HEK293 (cell line): Measurements from ENCODE around the gene STEAP1B.

Experiments
- CTCF ChIA-PET: fragments of 350-600 bp; formaldehyde crosslinking; extraction: SDS; loops from one replicate; lab custom pipeline; 2021; ENCODE audit warnings: antibody characterized with exemption; lab: Yijun Ruan, JAX
- POLR2A ChIA-PET: fragments of 300-600 bp; formaldehyde crosslinking; extraction: SDS; loops from one replicate; lab custom pipeline; 2020; ENCODE audit warnings: antibody characterized with exemption, inconsistent platforms; lab: Yijun Ruan, JAX
- H3K27ac ChIP-seq: fragments of 200-500 bp; sonication (Bioruptor generic); 2 replicates; pipeline ENCODE4 v1.5.1; 2014; ENCODE audit warnings: low read depth, low read length, control low read depth, inconsistent platforms; ENCODE audit errors: extremely low read depth
- H3K36me3 ChIP-seq, 2 experiments: fragments of 200-500 bp in 1 of 2; sonication (Bioruptor generic) in 1 of 2; 1 replicate in 1 of 2; 2 replicates in 1 of 2; pipeline ENCODE4 v1.5.1; 2014 to 2017; ENCODE audit warnings: inconsistent platforms in 2 of 2, low read length in 2 of 2; ENCODE audit not compliant: control insufficient read depth in 2 of 2, insufficient read depth in 1 of 2
- H3K4me1 ChIP-seq: fragments of 200-500 bp; sonication (Bioruptor generic); 2 replicates; pipeline ENCODE4 v1.5.1; 2014; ENCODE audit warnings: mild to moderate bottlenecking, low read length, inconsistent platforms; ENCODE audit not compliant: control insufficient read depth, insufficient read depth
- H3K4me3 ChIP-seq: 2 replicates; pipeline ENCODE4 v1.5.1; 2011; ENCODE audit warnings: low read depth, mild to moderate bottlenecking, control low read depth, low read length, moderate library complexity
- H3K9me3 ChIP-seq: fragments of 200-500 bp; sonication (Bioruptor generic); 2 replicates; pipeline ENCODE4 v1.5.1; 2014; ENCODE audit warnings: low read depth, low read length, inconsistent platforms; ENCODE audit not compliant: control insufficient read depth, insufficient read depth
- EGR2 ChIP-seq: fragments of 450-650 bp; formaldehyde crosslinking; IDR thresholded peaks from 2 replicates; pipeline ENCODE4 v1.5.1; 2016; ENCODE audit warnings: low read depth, missing biosample characterization, missing genetic modification characterization
- GFI1B ChIP-seq: fragments of 450-650 bp; formaldehyde crosslinking; IDR thresholded peaks from 2 replicates; pipeline ENCODE4 v1.5.1; 2016; ENCODE audit warnings: missing biosample characterization, missing genetic modification characterization
- HOXA7 ChIP-seq: sonication (generic); formaldehyde crosslinking; IDR thresholded peaks from 2 replicates; pipeline ENCODE4 v1.8.1; 2022; ENCODE audit warnings: missing genetic modification reagents, borderline replicate concordance
- KLF8 ChIP-seq: fragments of 450-650 bp; formaldehyde crosslinking; IDR thresholded peaks from 2 replicates; pipeline ENCODE4 v1.5.1; 2016; ENCODE audit warnings: missing biosample characterization, missing genetic modification characterization
- PATZ1 ChIP-seq: fragments of 450-650 bp; formaldehyde crosslinking; IDR thresholded peaks from 2 replicates; pipeline ENCODE4 v1.5.1; 2016; ENCODE audit warnings: missing biosample characterization, missing genetic modification characterization
- SCRT2 ChIP-seq: fragments of 450-650 bp; formaldehyde crosslinking; IDR thresholded peaks from 2 replicates; pipeline ENCODE4 v1.5.1; 2016; ENCODE audit warnings: missing biosample characterization, missing genetic modification characterization
- SP3 ChIP-seq: fragments of 450-650 bp; formaldehyde crosslinking; IDR thresholded peaks from 2 replicates; pipeline ENCODE4 v1.5.1; 2016; ENCODE audit warnings: missing biosample characterization, missing genetic modification characterization
- YY2 ChIP-seq: fragments of 450-650 bp; formaldehyde crosslinking; IDR thresholded peaks from 2 replicates; pipeline ENCODE4 v1.5.1; 2016; ENCODE audit warnings: missing biosample characterization, missing genetic modification characterization
- ZBTB48 ChIP-seq: fragments of 450-650 bp; formaldehyde crosslinking; IDR thresholded peaks from 2 replicates; pipeline ENCODE4 v1.5.1; 2016; ENCODE audit warnings: missing biosample characterization, missing genetic modification characterization
- ZFP41 ChIP-seq: fragments of 450-650 bp; formaldehyde crosslinking; IDR thresholded peaks from 2 replicates; pipeline ENCODE4 v1.5.1; 2016; ENCODE audit warnings: missing biosample characterization, missing genetic modification characterization, borderline replicate concordance
- ZFP69B ChIP-seq: fragments of 450-650 bp; formaldehyde crosslinking; IDR thresholded peaks from 2 replicates; pipeline ENCODE4 v1.5.1; 2016; ENCODE audit warnings: missing biosample characterization, missing genetic modification characterization
- ZNF133 ChIP-seq: fragments of 450-650 bp; formaldehyde crosslinking; IDR thresholded peaks from 2 replicates; pipeline ENCODE4 v1.5.1; 2016; ENCODE audit warnings: missing biosample characterization, missing genetic modification characterization
- ZNF175 ChIP-seq: fragments of 450-650 bp; formaldehyde crosslinking; IDR thresholded peaks from 2 replicates; pipeline ENCODE4 v1.5.1; 2016; ENCODE audit warnings: missing biosample characterization, missing genetic modification characterization
- ZNF19 ChIP-seq: fragments of 450-650 bp; formaldehyde crosslinking; IDR thresholded peaks from 2 replicates; pipeline ENCODE4; 2016; ENCODE audit warnings: missing biosample characterization, missing genetic modification characterization, low read depth
- ZNF214 ChIP-seq: fragments of 450-650 bp; formaldehyde crosslinking; IDR thresholded peaks from 2 replicates; pipeline ENCODE4 v1.5.1; 2017; ENCODE audit warnings: missing biosample characterization, mild to moderate bottlenecking, missing genetic modification characterization, borderline replicate concordance
- ZNF24 ChIP-seq: fragments of 450-650 bp; formaldehyde crosslinking; IDR thresholded peaks from 2 replicates; pipeline ENCODE4 v1.5.1; 2016; ENCODE audit warnings: missing biosample characterization, missing genetic modification characterization
- ZNF26 ChIP-seq: fragments of 450-650 bp; formaldehyde crosslinking; IDR thresholded peaks from 2 replicates; pipeline ENCODE4 v1.5.1; 2016; ENCODE audit warnings: missing biosample characterization, missing genetic modification characterization
- ZNF280D ChIP-seq: fragments of 450-650 bp; formaldehyde crosslinking; IDR thresholded peaks from 2 replicates; pipeline ENCODE4 v1.5.1; 2016; ENCODE audit warnings: missing biosample characterization, missing genetic modification characterization
- ZNF292 ChIP-seq: fragments of 450-650 bp; formaldehyde crosslinking; IDR thresholded peaks from 2 replicates; pipeline ENCODE4 v1.5.1; 2016; ENCODE audit warnings: low read depth, missing biosample characterization, missing genetic modification characterization, borderline replicate concordance
- ZNF341 ChIP-seq: fragments of 450-650 bp; formaldehyde crosslinking; IDR thresholded peaks from 2 replicates; pipeline ENCODE4; 2016; ENCODE audit warnings: low read depth, missing biosample characterization, missing genetic modification characterization
- ZNF354C ChIP-seq: fragments of 450-650 bp; formaldehyde crosslinking; IDR thresholded peaks from 2 replicates; pipeline ENCODE4 v1.5.1; 2016; ENCODE audit warnings: missing biosample characterization, missing genetic modification characterization, low read depth, borderline replicate concordance
- ZNF426 ChIP-seq: fragments of 450-650 bp; formaldehyde crosslinking; IDR thresholded peaks from 2 replicates; pipeline ENCODE4 v1.5.1; 2017; ENCODE audit warnings: missing biosample characterization, missing genetic modification characterization, mild to moderate bottlenecking, inconsistent platforms, moderate library complexity
- ZNF585B ChIP-seq: fragments of 450-650 bp; formaldehyde crosslinking; IDR thresholded peaks from 2 replicates; pipeline ENCODE4 v1.5.1; 2016; ENCODE audit warnings: missing biosample characterization, missing genetic modification characterization
- ZNF600 ChIP-seq: fragments of 450-650 bp; formaldehyde crosslinking; IDR thresholded peaks from 2 replicates; pipeline ENCODE4 v1.5.1; 2016; ENCODE audit warnings: missing biosample characterization, missing genetic modification characterization
- ZNF654 ChIP-seq: fragments of 450-650 bp; formaldehyde crosslinking; IDR thresholded peaks from 2 replicates; pipeline ENCODE4 v1.5.1; 2016; ENCODE audit warnings: low read depth, missing biosample characterization, missing genetic modification characterization
- ZNF670 ChIP-seq: fragments of 450-650 bp; formaldehyde crosslinking; IDR thresholded peaks from 2 replicates; pipeline ENCODE4 v1.5.1; 2016; ENCODE audit warnings: missing biosample characterization, missing genetic modification characterization, low read depth
- ZNF830 ChIP-seq: fragments of 450-650 bp; IDR thresholded peaks from 2 replicates; pipeline ENCODE4 v1.5.0; 2018; ENCODE audit warnings: missing biosample characterization, missing genetic modification characterization, low read depth, mild to moderate bottlenecking, moderate library complexity

STEAP1B gene

GRCh38 chr7:22373388-22373787 is 126.6 kb downstream of the STEAP1B start:
- H3K4me3 ChIP-seq: no peak overlapping the region

GRCh38 chr7:22372863-22373262 is 127.1 kb downstream of the STEAP1B start:
- no peak overlapping the region for H3K27ac ChIP-seq
- H3K9me3 ChIP-seq: no peaks in the 10 kb centered on the region
- ChIA-PET CTCF (interaction anchor here (1.5 kb wide), 1 partner anchor 18 kb away, joined by 5 read pairs; no protein-coding TSS in a partner anchor), POLR2A (no interaction called here)
- TF ChIP-seq ZNF341 (tag by site-specific recombination): no peak
- TF ChIP-seq GFI1B: no peak
- no peak for TF ChIP-seq ZFP41 (tag by site-specific recombination)
- TF ChIP-seq KLF8 (tag by site-specific recombination): no peak
- no peak for TF ChIP-seq ZNF354C
- no peak for TF ChIP-seq SP3 (tag by site-specific recombination)
- TF ChIP-seq ZNF19 (tag by site-specific recombination): no peak
- TF ChIP-seq ZNF24 (tag by site-specific recombination): no peak
- no peak for TF ChIP-seq ZNF175 (tag by site-specific recombination)
- no peak for TF ChIP-seq ZNF292 (tag by site-specific recombination)
- no peak for TF ChIP-seq EGR2 (tag by site-specific recombination)
- H3K4me1 ChIP-seq: peaks cover 9% of the 10 kb centered on the region; the same call in 1 of the 2 replicates
- no peak overlapping the region for H3K4me3 ChIP-seq
- no peaks in the 10 kb centered on the region for H3K36me3 ChIP-seq

More at GRCh38 chr7:22373388-22373787, 126.6 kb downstream of the STEAP1B start:
- TF ChIP-seq ZFP69B (no peak), SCRT2 (no peak), ZNF585B (tag by site-specific recombination) (no peak), ZNF654 (tag by site-specific recombination) (no peak), ZNF133 (tag by site-specific recombination) (no peak), ZNF600 (no peak), HOXA7 (no peak), ZNF280D (tag by site-specific recombination) (no peak)
- ChIA-PET POLR2A (no interaction called here), CTCF (interaction anchor here (1.5 kb wide), 1 partner anchor 17 kb away, joined by 5 read pairs; no protein-coding TSS in a partner anchor)
- Histone ChIP-seq H3K4me1 (peaks cover 9% of the 10 kb centered on the region; the same call in 1 of the 2 replicates), H3K36me3 (no peaks in the 10 kb centered on the region), H3K9me3 (no peaks in the 10 kb centered on the region), H3K27ac (no peak overlapping the region)

- no peak for TF ChIP-seq YY2 (tag by site-specific recombination)
- TF ChIP-seq ZNF830 (tag by site-specific recombination): no peak
- no peak for TF ChIP-seq PATZ1 (tag by site-specific recombination)
- TF ChIP-seq ZNF426 (tag by site-specific recombination): no peak
- TF ChIP-seq ZNF354C: no peak
- no peak for TF ChIP-seq ZNF26 (tag by site-specific recombination)
- no peak for TF ChIP-seq ZNF670 (tag by site-specific recombination)
- no peak for TF ChIP-seq ZNF214
- TF ChIP-seq ZBTB48: no peak
- POLR2A ChIA-PET: no interaction called here
These were observed 128.1 kb downstream of the STEAP1B start for GRCh38 chr7:22371878-22372277.

More at GRCh38 chr7:22371878-22372277, 128.1 kb downstream of the STEAP1B start:
- H3K36me3 ChIP-seq: no peaks in the 10 kb centered on the region
- H3K27ac ChIP-seq: no peak overlapping the region
- H3K4me3 ChIP-seq: no peak overlapping the region
- no peaks in the 10 kb centered on the region for H3K9me3 ChIP-seq
- CTCF ChIA-PET: interaction anchor here (0.7 to 1.7 kb wide), 3 partner anchors 32 to 262 kb away, joined by 3 to 4 read pairs (median 3); no protein-coding TSS in a partner anchor
- peaks cover 9% of the 10 kb centered on the region; the same call in 1 of the 2 replicates for H3K4me1 ChIP-seq
